PC-9 (cell line): ENCODE data around the gene SPG21.

Source experiments
- EZH2 ChIP-seq: fragments of 200-600 bp; sonication (generic); IDR thresholded peaks from 2 replicates; pipeline ENCODE4 v1.8.0; 2017; ENCODE audit warnings: antibody characterized with exemption, low read depth
- TF ChIP-seq, protein P1 (sequence below): fragments of 200-600 bp; sonication (generic); conservative IDR thresholded peaks from 2 replicates; pipeline ENCODE4 v1.6.1; 2017; ENCODE audit warnings: mixed run types, antibody characterized with exemption, mild to moderate bottlenecking, moderate library complexity

- TF ChIP-seq, protein P1, sequence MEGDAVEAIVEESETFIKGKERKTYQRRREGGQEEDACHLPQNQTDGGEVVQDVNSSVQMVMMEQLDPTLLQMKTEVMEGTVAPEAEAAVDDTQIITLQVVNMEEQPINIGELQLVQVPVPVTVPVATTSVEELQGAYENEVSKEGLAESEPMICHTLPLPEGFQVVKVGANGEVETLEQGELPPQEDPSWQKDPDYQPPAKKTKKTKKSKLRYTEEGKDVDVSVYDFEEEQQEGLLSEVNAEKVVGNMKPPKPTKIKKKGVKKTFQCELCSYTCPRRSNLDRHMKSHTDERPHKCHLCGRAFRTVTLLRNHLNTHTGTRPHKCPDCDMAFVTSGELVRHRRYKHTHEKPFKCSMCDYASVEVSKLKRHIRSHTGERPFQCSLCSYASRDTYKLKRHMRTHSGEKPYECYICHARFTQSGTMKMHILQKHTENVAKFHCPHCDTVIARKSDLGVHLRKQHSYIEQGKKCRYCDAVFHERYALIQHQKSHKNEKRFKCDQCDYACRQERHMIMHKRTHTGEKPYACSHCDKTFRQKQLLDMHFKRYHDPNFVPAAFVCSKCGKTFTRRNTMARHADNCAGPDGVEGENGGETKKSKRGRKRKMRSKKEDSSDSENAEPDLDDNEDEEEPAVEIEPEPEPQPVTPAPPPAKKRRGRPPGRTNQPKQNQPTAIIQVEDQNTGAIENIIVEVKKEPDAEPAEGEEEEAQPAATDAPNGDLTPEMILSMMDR: no peak
- TF ChIP-seq EZH2: no peak
Measured at GRCh38 chr15:64989416-64990167, at the start of gene SPG21.
